ENCODE measurements around the gene AFF2.

AFF2 gene

GRCh38 chrX:149036086-149036485 is 535.7 kb downstream of the AFF2 start:
- no peak for DNase-seq

DNA sequence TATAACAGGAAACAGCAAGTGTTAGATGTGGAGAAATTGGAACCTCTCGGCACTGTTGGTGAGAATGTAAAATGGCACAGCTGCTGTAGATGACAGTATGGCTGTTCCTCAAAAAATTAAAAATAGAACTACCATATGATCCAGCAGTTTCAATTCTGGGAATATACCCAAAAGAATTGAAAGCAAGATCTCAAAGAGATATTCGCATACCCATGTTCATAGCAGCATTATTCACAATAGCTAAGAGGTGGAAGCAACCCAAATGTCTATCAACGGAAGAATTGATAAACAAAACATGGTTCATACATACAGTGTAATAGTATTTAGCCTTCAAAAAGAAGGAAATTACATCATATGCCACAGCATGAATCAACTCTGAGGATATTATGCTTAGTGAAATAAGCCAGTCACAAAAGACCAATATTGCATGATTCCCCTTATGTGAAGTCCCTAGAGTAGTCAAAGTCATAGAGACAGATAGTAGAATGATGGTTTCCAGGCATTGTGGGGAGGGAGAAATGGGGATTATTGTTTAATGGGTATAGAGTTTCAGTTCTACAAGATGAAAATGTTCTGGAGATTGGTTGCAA is 537.0 kb downstream of the AFF2 start:
- peak; percentile 6 to 23 for DNase-seq

DNA sequence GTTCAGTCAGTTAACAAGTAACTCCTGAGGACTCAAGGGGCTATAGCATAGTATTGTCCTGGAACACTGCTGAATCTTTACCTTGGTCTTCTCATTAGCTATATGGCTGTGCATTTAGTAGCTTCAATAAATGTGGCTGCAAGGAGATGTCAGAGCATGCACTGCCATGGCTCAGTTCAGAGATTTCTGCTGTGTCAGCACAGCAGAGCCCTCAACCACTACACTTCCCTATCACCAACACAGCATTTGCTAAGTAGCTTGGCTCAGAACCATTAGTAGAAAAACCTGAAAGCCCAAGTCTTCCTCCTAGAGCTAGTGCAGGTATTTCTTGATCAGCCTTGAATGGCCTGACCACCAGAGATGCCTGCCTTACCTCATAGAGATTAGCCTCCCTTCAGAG is 538.6 kb downstream of the AFF2 start:
- DNase-seq, result no peak

- DNase-seq, result no peak
Measured at GRCh38 chrX:149040873-149041535, 540.6 kb downstream of the AFF2 start.

DNA sequence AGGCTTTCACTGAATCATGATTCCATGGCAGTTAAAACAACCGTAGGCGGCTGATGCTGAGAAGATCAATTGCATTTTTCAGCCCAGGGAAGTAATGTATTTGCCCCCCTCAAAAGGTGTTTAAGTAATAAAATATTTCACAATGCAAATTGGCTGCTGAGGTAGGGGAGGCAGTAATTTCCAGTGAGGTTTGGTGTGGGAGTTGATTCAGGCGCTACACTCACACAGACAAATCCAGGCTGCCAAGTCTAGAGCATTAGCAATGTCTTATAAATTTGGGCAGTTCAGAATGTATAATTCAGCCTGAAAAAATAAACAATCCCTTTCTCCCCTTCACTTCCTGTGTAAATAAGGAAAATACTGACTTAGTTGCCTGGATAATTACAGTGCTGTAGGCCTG is 543.0 kb downstream of the AFF2 start:
- DNase-seq, result no peak

DNA sequence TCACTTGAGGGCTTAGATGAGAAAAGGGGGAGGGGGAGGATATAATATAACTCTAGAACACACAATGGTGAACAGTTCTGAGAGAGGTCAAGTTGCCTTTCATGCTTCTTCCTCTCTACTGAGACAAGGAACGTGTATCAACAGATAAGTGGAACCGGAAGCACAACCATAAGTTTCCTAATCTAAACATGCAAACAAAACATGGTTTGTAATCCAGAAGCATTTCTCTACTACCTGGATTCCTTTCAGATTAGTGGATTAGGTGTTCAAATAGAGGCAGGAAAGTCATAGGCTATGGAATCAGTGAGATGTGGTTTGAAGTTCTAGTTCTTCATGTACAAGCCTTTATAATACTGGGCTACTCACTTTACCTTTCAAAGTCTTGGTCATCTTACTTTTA is 544.1 kb downstream of the AFF2 start:
- DNase-seq, result no peak

DNA sequence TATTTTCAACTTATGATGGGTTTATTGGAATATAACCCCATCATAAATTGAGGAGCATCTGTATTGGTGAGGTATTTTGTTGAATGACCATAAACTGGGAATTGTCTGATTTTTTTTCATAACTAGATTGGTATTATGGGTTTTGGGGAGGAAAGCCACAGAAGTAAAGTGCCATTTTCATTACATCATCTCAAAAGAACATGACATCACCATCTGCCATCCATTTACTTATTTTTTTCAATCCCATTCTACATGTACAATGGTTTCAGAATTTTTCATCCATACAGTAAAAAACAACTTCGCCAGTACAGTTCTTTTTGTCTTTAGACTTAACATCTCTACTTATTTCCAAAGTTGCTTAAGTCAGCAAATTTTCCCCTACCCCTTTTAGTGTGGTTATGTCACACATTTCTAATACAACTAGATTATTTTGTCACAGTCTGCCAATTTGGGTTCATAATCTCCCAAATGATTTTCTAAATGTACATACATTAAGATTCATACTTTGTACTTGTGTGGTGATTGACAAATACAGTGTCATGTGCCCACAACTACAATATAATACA is 545.3 kb downstream of the AFF2 start:
- no peak for DNase-seq

Measured in inflammatory macrophage treated with lipopolysaccharide for 1 hour (primary cell).